GM18502 (cell line): ENCODE results near the gene SEMA6A.

Experiments
- ATAC-seq: cut with Tn5 transposase; IDR thresholded peaks from one replicate; pipeline ENCODE4 v1.9.1; 2021; ENCODE audit warnings: mild to moderate bottlenecking; ENCODE audit not compliant: unreplicated experiment, poor library complexity

Gene SEMA6A

GRCh38 chr5:116472274-116472673, 102.3 kb downstream of the SEMA6A start:
- no peak for ATAC-seq

- ATAC-seq: no peak
Observed at GRCh38 chr5:116469631-116470030, 105.0 kb downstream of the SEMA6A start.

- ATAC-seq: no peak
Observed at GRCh38 chr5:116468583-116468982, 106.0 kb downstream of the SEMA6A start.

GRCh38 chr5:116467465-116467843, 107.2 kb downstream of the SEMA6A start:
- no peak for ATAC-seq

- no peak for ATAC-seq
Observed at GRCh38 chr5:116466727-116467464, 107.7 kb downstream of the SEMA6A start.

- ATAC-seq: no peak
Observed at GRCh38 chr5:116465411-116465810, 109.2 kb downstream of the SEMA6A start.

GRCh38 chr5:116464144-116464708, 110.4 kb downstream of the SEMA6A start:
- no peak for ATAC-seq

GRCh38 chr5:116462500-116462899, 112.1 kb downstream of the SEMA6A start:
- ATAC-seq: no peak

- no peak for ATAC-seq
Observed at GRCh38 chr5:116459301-116459700, 115.3 kb downstream of the SEMA6A start.

- no peak for ATAC-seq
Observed at GRCh38 chr5:116457062-116457461, 117.6 kb downstream of the SEMA6A start.

GRCh38 chr5:116456036-116456435, 118.6 kb downstream of the SEMA6A start:
- ATAC-seq: no peak

GRCh38 chr5:116455061-116455460, 119.6 kb downstream of the SEMA6A start:
- ATAC-seq: no peak

- ATAC-seq: peak; percentile 100
Observed at GRCh38 chr5:116454417-116454927, 120.2 kb downstream of the SEMA6A start.

GRCh38 chr5:116453988-116454411, 120.6 kb downstream of the SEMA6A start:
- no peak for ATAC-seq

- ATAC-seq: no peak
Observed at GRCh38 chr5:116452774-116453368, 121.8 kb downstream of the SEMA6A start.

- no peak for ATAC-seq
Observed at GRCh38 chr5:116451905-116452450, 122.6 kb downstream of the SEMA6A start.

GRCh38 chr5:116451066-116451465, 123.6 kb downstream of the SEMA6A start:
- ATAC-seq: no peak

GRCh38 chr5:116449458-116449857, 125.2 kb downstream of the SEMA6A start:
- ATAC-seq: no peak

- ATAC-seq: no peak
Observed at GRCh38 chr5:116448870-116449427, 125.7 kb downstream of the SEMA6A start.

- ATAC-seq: no peak
Observed at GRCh38 chr5:116448450-116448849, 126.2 kb downstream of the SEMA6A start.
